Activated naive CD8-positive, alpha-beta T cell treated with anti-CD3 and anti-CD28 coated beads, Interleukin-2, amount 10 ng/mL, durations not matched to agents 7 days and 5 days (primary cell): Measurements from ENCODE around the gene WDFY3. TPM values are rescaled to one million over a fixed set of nuclear protein-coding genes. Genes with fewer than 3 reads are reported as not detected.

Experiments
- ATAC-seq: fragments of 150-1000 bp; cut with Tn5 transposase; one replicate; pipeline ENCODE4 v1.10.0; 2021; ENCODE audit warnings: low read depth, moderate library complexity
- POLR2A ChIA-PET: fragments of 350-600 bp; sonication (Branson Sonifier 250); formaldehyde crosslinking; loops from one replicate; lab custom pipeline; 2021; ENCODE audit warnings: antibody characterized with exemption; lab: Charles Lee
- DNase-seq: peaks from one replicate; pipeline ENCODE4 v3.0.0; 2021
- H3K27ac Mint-ChIP-seq: one replicate; pipeline ENCODE4 v1.8.0; 2022; ENCODE audit warnings: mild to moderate bottlenecking, mixed read lengths
- H3K27me3 Mint-ChIP-seq: one replicate; pipeline ENCODE4 v1.8.0; 2022; ENCODE audit warnings: mild to moderate bottlenecking, moderate library complexity, mixed read lengths
- H3K36me3 Mint-ChIP-seq: one replicate; pipeline ENCODE4 v1.8.0; 2021; ENCODE audit warnings: mild to moderate bottlenecking, mixed read lengths
- H3K4me1 Mint-ChIP-seq: one replicate; pipeline ENCODE4 v1.8.0; 2021; ENCODE audit warnings: mixed read lengths
- H3K4me3 Mint-ChIP-seq: one replicate; pipeline ENCODE4 v1.8.0; 2022; ENCODE audit warnings: mild to moderate bottlenecking, moderate library complexity, mixed read lengths
- H3K9me3 Mint-ChIP-seq: one replicate; pipeline ENCODE4 v1.8.0; 2021; ENCODE audit warnings: mixed read lengths
- total RNA-seq, 2 experiments: library from RNA; stranded (reverse); gene quantifications; one replicate each; pipeline ENCODE4 v1.2.3, GENCODE V29; 2021

The WDFY3 gene
- total RNA-seq, 2 experiments from 2014 or later: 0.71 to 1.1 TPM

- DNase-seq: no peak
- H3K4me3 Mint-ChIP-seq: no peak overlapping the region
- no peaks in the 10 kb centered on the region for H3K27me3 Mint-ChIP-seq
- no peak overlapping the region for H3K27ac Mint-ChIP-seq
- H3K9me3 Mint-ChIP-seq: no peaks in the 10 kb centered on the region
- POLR2A ChIA-PET: no interaction called here
- no peak for ATAC-seq
- H3K36me3 Mint-ChIP-seq: no peaks in the 10 kb centered on the region
- no peaks in the 10 kb centered on the region for H3K4me1 Mint-ChIP-seq
These were observed 342.8 kb downstream of the WDFY3 start for GRCh38 chr4:84623661-84624060.

GRCh38 chr4:84622959-84623358 lies 343.5 kb downstream of the WDFY3 start:
- Mint-ChIP-seq H3K4me1 (no peaks in the 10 kb centered on the region), H3K9me3 (no peaks in the 10 kb centered on the region), H3K27ac (no peak overlapping the region), H3K36me3 (no peaks in the 10 kb centered on the region), H3K4me3 (no peak overlapping the region), H3K27me3 (no peaks in the 10 kb centered on the region)
- no peak for DNase-seq
- ATAC-seq: no peak
- POLR2A ChIA-PET: interaction anchor here (0.6 kb wide), 1 partner anchor 11 kb away, joined by 3 read pairs; no protein-coding TSS in a partner anchor
